ENCODE results near the gene TFAP2C. TPM values are rescaled to one million over a fixed set of nuclear protein-coding genes. Genes with fewer than 3 reads are reported as not detected.

Gene TFAP2C
- total RNA-seq, 4 donors from 2014 or later = 0.16 to 4.1 (median 2.2) TPM

DNA sequence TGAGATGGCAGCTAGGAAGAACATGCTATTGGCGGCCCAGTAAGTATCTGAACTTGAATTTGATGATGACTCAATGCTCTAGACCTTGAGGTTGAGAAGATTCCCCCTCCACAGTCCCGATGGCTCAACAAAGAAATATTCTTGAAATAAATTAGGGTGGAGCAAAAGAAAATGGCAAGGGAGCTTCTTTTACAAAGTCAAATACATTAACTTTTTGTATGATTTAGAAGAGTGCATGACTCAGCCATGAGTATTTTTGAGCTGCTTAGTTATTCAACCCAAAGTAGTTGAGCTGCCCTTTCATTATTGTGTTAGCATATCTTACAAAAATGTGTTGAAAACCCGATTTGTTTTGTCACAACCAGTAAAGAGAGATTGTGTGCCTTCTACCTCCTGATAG is 7.6 kb downstream of the TFAP2C start:
- Histone ChIP-seq H3K4me3 (no peak overlapping the region), H3K27ac (no peak overlapping the region), H3K36me3 (no peaks in the 10 kb centered on the region), H3K9me3 (no peaks in the 10 kb centered on the region), H3K27me3 (peaks cover 80% of the 10 kb centered on the region), H3K4me1 (no peaks in the 10 kb centered on the region)
- TF ChIP-seq EP300 (IDR thresholded peaks at IDR 0.05) = no peak
- TF ChIP-seq POLR2AphosphoS5 (IDR thresholded peaks at IDR 0.05) = no peak
- TF ChIP-seq, protein P1, sequence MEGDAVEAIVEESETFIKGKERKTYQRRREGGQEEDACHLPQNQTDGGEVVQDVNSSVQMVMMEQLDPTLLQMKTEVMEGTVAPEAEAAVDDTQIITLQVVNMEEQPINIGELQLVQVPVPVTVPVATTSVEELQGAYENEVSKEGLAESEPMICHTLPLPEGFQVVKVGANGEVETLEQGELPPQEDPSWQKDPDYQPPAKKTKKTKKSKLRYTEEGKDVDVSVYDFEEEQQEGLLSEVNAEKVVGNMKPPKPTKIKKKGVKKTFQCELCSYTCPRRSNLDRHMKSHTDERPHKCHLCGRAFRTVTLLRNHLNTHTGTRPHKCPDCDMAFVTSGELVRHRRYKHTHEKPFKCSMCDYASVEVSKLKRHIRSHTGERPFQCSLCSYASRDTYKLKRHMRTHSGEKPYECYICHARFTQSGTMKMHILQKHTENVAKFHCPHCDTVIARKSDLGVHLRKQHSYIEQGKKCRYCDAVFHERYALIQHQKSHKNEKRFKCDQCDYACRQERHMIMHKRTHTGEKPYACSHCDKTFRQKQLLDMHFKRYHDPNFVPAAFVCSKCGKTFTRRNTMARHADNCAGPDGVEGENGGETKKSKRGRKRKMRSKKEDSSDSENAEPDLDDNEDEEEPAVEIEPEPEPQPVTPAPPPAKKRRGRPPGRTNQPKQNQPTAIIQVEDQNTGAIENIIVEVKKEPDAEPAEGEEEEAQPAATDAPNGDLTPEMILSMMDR (IDR thresholded peaks at IDR 0.05) = no peak
- TF ChIP-seq POLR2A (IDR thresholded peaks at IDR 0.05) = no peak
- ATAC-seq = no peak
- WGBS, 2 donors (ENCODE audit: low coverage in 1 of 2) = 47 to 62% methylated on average over 2 to 3 of the region's 3 CpGs

DNA sequence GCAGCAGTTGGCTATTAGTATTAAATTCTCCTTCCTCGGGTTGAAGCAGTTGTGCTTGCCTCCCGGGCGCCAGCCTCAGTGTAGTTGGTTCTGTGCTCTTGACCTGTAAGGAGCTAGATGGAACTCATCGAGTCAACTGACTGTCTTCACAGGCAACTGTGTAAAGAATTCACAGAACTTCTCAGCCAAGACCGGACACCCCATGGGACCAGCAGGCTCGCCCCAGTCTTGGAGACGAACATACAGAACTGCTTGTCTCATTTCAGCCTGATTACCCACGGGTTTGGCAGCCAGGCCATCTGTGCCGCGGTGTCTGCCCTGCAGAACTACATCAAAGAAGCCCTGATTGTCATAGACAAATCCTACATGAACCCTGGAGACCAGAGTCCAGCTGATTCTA is 8.5 kb downstream of the TFAP2C start:
- H3K9me3 ChIP-seq = no peaks in the 10 kb centered on the region
- H3K27me3 ChIP-seq = peaks cover 80% of the 10 kb centered on the region
- WGBS, 2 donors (ENCODE audit: low coverage in 1 of 2) = 76% methylated on average over 4 of the region's 10 CpGs; no CpG with 5 or more reads in 1 of the 2 donors
- H3K36me3 ChIP-seq = no peaks in the 10 kb centered on the region
- TF ChIP-seq POLR2AphosphoS5 (IDR thresholded peaks at IDR 0.05) (no peak), EP300 (IDR thresholded peaks at IDR 0.05) (no peak), POLR2A (IDR thresholded peaks at IDR 0.05) (no peak)
- TF ChIP-seq, protein P1 (IDR thresholded peaks at IDR 0.05) = no peak
- H3K4me3 ChIP-seq = no peak overlapping the region
- no peak overlapping the region for H3K27ac ChIP-seq
- no peaks in the 10 kb centered on the region for H3K4me1 ChIP-seq
- ATAC-seq = no peak

GRCh38 chr20:56646599-56646998 is 17.5 kb downstream of the TFAP2C start:
- TF ChIP-seq POLR2A (IDR thresholded peaks at IDR 0.05) = no peak
- TF ChIP-seq EP300 (IDR thresholded peaks at IDR 0.05) = no peak
- TF ChIP-seq, protein P1 (IDR thresholded peaks at IDR 0.05) = no peak
- TF ChIP-seq POLR2AphosphoS5 (IDR thresholded peaks at IDR 0.05) = no peak
- peaks cover 21% of the 10 kb centered on the region for H3K27me3 ChIP-seq
- H3K4me1 ChIP-seq = no peaks in the 10 kb centered on the region
- 90 to 100% methylated on average over 2 to 3 of the region's 4 CpGs for WGBS, 2 donors (ENCODE audit: low coverage in 1 of 2)
- no peak for ATAC-seq
- H3K36me3 ChIP-seq = no peaks in the 10 kb centered on the region
- H3K9me3 ChIP-seq = no peaks in the 10 kb centered on the region
- no peak overlapping the region for H3K27ac ChIP-seq
- H3K4me3 ChIP-seq = no peak overlapping the region

DNA sequence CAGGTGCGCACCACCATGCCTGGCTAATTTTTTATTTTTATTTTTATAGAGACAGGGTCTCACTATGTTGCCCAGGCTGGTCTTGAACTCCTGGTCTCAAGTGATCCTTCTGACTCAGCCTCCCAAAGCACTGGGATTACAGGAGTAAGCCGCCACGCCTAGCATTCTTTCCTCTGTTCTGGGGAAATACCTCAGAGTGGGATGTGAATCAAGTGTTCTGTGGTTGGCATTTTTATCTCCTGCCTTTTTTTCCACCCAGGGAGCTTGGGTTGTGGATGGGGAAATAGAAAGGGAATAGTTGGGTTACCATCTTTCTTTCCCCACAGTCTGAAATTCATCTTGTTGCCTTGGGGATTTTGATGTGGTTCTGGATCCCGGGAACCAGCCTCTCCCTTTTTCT is 24.1 kb downstream of the TFAP2C start:
- Histone ChIP-seq H3K9me3 (no peaks in the 10 kb centered on the region), H3K27ac (no peak overlapping the region), H3K4me3 (no peak overlapping the region), H3K4me1 (no peaks in the 10 kb centered on the region), H3K27me3 (peaks cover 25% of the 10 kb centered on the region), H3K36me3 (no peaks in the 10 kb centered on the region)
- 88 to 89% methylated on average over 2 to 4 of the region's 4 CpGs for WGBS, 2 donors (ENCODE audit: low coverage in 1 of 2)
- no peak for ATAC-seq
- TF ChIP-seq, protein P1 (IDR thresholded peaks at IDR 0.05) = no peak
- no peak for TF ChIP-seq POLR2A (IDR thresholded peaks at IDR 0.05)

DNA sequence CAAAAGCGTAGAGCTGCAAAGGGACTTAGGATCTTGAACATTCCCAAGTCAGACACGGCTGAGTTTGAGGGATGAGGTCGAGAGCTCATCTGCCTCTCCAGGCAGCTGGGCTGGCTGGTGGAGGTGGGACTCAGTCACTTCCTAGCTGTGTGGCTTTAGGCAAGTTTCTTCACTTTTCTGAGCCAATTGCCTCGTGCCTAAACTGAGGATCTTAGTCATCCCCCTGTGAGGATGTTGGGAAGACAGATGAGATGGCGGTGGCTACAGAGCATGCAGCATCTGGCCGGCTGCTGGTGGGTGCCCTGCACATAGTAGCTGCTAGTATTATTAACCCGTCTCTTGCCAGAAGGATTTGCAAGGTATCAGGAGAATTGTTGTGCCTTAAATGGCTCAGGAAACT is 27.5 kb downstream of the TFAP2C start:
- no peak for TF ChIP-seq POLR2A (IDR thresholded peaks at IDR 0.05)
- no peak for TF ChIP-seq EP300 (IDR thresholded peaks at IDR 0.05)
- TF ChIP-seq POLR2AphosphoS5 (IDR thresholded peaks at IDR 0.05) = no peak
- TF ChIP-seq, protein P1 (IDR thresholded peaks at IDR 0.05) = no peak
- H3K9me3 ChIP-seq = no peaks in the 10 kb centered on the region
- peaks cover 25% of the 10 kb centered on the region for H3K27me3 ChIP-seq
- 27 to 52% methylated on average over 6 of the region's 7 CpGs for WGBS, 2 donors (ENCODE audit: low coverage in 1 of 2)
- H3K27ac ChIP-seq = no peak overlapping the region
- H3K4me3 ChIP-seq = no peak overlapping the region
- H3K4me1 ChIP-seq = no peaks in the 10 kb centered on the region
- no peaks in the 10 kb centered on the region for H3K36me3 ChIP-seq
- ATAC-seq = no peak
